Measurements from ENCODE around the gene EFCAB12. TPM values are rescaled to one million over a fixed set of nuclear protein-coding genes. Genes with fewer than 3 reads are reported as not detected.
"Not testable (repeated sequence)": the region's sequence is repeated elsewhere in the genome, so short reads cannot be mapped to it uniquely, and the experiment has no call there.

EFCAB12 gene
- total RNA-seq, 2 experiments from 2014 or later = 0.67 to 0.71 TPM

DNA sequence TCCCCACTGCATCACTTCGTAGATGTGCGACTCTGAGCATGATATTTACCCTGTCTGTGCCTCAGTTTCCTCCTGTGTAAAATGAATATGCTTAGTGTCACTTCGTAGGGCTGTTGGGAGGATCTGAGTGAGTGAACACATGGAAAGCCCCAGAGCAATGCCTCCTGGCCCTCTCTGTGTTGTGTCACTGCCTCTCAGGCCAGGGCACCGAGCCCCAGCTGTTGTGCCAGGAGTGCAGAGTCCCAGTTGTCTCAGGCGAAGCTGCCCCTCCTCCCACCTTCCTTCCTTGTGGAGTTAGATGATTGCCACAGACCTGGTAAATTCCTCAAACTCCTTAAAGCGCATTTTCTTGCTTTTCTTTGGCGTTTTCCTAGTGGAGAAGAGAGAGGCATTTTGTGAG lies 26.2 kb downstream of the EFCAB12 start:
- POLR2A ChIA-PET = no interaction called here
- CTCF ChIA-PET = no interaction called here

DNA sequence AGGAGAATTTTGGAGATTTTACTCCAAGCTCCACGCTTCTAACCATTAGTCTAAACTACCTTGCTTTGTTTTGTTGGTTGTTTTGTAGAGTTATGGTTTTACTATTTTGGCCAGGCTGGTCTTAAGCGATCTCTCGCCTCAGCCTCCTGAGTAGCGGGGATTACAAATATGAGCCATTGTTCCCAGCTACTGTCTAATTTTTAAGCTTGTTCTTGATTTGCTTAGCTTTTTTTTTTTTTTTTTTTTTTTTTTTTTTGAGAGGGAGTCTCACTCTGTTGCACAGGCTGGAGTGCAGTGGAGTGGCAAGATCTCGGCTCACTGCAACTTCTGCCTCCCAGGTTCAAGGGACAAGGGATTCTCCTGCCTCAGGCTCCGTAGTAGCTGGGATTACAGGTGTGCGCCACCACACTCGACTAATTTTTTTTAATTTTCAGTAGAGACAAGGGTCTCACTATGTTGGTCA lies 28.5 kb downstream of the EFCAB12 start:
- ChIA-PET POLR2A (interaction anchor here (0.6 to 1.0 kb wide), 3 partner anchors 41 to 1175 kb away, joined by 3 to 8 read pairs (median 3); partner anchors contain the start of gene IFT122), CTCF (interaction anchor here (0.6 to 1.1 kb wide), 4 partner anchors 15 to 255 kb away, joined by 3 to 4 read pairs (median 4); partner anchors contain the start of genes IFT122 and MBD4)

DNA sequence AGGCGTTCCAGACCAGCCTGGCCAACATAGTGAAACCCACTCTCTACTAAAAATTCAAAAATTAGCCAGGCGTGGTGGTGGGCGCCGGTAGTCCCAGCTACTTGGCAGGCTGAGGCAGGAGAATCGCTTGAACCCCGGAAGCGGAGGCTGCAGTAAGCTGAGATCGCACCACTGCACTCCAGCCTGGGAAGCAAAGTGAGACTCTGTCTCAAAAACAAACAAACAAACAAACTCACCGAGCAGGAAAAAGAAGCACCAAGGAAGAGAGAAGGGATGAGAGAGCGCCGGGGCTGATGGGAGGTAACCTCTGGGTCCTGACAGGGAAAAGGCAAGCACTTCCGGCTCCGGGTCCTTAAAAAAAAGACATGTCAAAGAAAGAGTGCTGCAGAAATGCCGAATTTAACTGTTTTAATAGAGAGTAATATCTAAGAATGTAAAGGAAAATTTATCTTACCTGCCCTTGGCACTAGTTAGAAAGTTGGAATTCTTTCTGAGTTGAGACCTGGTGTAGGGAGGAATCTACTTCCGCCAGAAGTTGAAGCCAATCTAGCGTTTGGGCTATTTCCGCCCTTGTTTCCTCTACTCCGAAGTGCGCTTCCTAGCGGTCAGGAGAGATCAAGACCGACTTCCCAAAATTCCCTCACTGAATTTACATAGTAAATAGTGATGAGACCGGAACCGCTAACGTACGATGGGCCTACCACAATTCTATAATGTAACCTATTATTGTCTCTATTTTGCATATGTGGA lies 29.1 kb downstream of the EFCAB12 start:
- ChIA-PET CTCF (interaction anchor here (0.6 to 1.1 kb wide), 3 partner anchors 15 to 254 kb away, joined by 3 to 4 read pairs (median 4); no protein-coding TSS in a partner anchor), POLR2A (interaction anchor here (0.6 to 1.0 kb wide), 3 partner anchors 41 to 1174 kb away, joined by 3 to 8 read pairs (median 3); partner anchors contain the start of gene IFT122)

DNA sequence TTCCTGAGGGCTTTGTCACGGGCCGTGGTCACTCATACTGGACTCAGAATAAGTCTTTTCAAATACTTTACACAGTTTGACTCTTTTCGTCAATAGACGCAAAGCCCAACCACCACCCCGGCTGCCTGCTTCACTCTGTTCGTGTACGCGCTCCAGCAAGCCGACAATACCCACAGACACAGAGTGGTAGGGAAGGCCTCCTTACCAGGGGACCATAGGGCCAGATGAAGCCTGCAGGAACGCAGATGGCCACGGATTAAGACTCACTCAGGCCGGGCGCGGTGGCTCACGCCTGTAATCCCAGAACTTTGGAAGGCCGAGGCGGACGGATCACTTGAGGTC lies 29.7 kb downstream of the EFCAB12 start:
- ChIA-PET POLR2A (no interaction called here), CTCF (no interaction called here)

DNA sequence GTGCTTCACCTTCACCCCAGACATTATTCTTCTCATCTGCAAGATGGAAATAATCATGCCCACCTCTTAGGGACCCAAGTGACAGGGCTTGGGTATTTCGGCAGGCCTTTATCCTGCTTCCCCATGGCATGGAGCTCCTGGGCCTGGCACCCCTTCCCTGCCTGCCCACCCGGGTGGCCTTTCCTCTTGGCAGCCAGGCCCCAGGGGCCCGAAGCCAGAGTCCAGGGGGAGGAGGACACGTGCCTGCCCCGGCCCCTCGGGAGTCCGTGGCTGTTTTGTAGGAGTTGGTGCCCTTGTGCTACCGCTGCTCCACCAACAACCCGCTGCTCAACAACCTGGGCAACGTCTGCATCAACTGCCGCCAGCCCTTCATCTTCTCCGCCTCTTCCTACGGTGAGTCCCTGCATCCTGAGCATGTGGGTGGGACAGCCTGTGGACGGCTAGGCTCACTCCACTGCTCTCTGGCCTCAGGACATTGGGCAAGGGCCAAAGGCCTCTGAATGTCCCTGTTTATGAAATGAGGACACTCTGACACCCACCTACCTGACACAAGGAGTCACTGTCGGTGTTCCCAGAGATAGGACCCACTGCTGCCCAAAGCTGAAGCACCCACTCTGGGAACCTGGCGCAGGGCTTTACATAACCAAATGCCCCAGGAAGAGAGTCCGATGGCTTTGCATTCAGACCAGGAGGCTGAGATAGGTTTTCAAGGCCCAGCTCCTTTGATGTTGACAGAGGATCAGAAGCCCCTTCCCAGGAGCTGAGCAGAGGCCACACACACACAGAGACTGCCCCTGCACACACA lies 34.5 kb downstream of the EFCAB12 start:
- CTCF ChIA-PET, POLR2A ChIA-PET: not testable (repeated sequence)

DNA sequence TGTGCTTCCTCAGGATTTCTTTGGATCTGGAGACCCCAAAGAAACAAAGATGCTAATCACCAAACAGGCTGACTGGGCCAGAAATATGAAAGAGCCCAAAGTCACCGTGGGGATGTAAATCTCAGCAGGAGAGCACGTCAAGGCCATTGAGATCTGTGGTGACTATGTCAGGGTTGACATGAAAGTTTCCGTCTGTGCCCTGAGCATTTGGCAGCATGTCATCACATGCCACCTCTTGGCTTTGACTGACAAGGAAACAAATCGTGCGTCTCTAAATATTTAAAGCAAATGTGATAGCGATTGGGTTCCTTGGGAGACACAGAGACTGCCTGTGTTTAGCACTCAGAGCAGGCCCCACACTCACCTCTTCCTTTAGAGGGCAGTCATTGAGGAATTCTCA lies 35.2 kb downstream of the EFCAB12 start:
- CTCF ChIA-PET = no interaction called here
- POLR2A ChIA-PET = no interaction called here

DNA sequence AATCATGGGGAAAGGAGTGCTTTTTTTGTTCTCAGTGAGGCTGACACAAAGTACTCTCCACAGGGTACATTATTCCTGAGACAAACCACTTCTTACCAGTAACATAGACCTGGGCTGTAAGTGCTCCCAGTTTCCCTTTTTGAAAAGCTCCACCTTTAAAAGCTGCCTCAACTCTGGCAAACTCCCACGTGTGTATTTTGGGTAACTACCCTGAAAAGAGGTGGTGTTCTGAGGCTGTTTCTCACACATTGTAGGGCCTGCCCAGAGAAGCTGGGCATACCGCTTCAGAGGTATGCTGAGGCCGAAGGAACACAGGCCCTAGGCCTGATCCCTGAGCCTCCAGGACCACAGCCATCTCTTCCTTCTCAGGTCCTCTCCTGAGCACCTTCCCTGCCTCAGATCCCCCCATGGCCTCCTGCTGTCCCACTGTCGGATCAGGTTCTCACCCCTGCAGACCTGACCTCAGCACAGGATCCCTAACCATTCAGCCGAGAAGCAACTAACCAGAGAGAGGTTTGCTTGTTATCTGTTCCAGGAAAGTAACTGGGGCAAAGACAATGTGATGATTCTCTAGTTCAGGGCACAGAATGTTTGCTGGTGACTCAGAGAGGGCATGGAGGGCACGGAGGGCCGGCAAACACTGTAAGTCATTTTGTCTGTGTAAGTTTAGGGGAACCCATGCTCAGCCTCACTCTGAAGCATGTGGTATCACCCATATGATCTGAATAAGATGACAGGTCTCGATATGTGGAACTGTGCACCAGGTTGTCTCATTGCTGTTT lies 36.1 kb downstream of the EFCAB12 start:
- POLR2A ChIA-PET, CTCF ChIA-PET: not testable (repeated sequence)

DNA sequence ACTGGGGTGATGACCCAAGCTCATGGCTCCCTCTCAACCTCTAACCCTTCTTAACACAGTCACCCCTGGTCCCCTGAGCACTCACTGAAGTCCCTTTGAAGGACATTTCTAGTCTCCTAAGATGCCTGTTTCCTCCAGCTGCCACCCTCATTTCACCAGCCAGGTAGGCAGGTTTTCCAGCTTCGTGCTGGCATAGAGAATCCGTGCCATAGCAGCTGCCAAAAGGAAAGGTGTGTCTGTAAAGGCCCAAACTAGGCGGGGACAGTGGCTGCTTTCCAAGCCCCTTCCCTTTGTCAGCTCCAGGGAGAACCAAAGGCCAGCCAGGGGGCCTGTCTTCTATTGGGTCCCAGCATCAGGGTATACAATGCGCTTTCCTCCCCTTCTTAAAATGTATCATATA lies 36.9 kb downstream of the EFCAB12 start:
- POLR2A ChIA-PET, CTCF ChIA-PET: not testable (repeated sequence)

DNA sequence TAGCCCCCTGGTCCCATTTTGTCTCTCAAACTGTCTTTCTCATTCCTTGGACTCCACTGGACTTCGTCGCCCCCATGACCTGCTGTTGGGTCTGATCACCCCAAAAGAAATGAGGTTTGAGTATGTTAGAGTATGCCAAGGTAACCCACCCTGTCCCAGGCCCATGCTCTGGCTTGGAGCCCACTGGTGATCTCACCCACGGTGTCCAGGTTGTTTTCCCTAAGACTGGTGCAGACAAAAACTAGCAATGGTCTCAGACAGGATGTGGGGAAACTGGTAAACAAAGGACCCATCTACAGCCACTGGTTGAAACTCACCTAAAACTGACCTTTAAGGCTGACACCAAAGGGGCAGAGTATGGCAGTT lies 38.9 kb downstream of the EFCAB12 start:
- ChIA-PET POLR2A (no interaction called here), CTCF (no interaction called here)

DNA sequence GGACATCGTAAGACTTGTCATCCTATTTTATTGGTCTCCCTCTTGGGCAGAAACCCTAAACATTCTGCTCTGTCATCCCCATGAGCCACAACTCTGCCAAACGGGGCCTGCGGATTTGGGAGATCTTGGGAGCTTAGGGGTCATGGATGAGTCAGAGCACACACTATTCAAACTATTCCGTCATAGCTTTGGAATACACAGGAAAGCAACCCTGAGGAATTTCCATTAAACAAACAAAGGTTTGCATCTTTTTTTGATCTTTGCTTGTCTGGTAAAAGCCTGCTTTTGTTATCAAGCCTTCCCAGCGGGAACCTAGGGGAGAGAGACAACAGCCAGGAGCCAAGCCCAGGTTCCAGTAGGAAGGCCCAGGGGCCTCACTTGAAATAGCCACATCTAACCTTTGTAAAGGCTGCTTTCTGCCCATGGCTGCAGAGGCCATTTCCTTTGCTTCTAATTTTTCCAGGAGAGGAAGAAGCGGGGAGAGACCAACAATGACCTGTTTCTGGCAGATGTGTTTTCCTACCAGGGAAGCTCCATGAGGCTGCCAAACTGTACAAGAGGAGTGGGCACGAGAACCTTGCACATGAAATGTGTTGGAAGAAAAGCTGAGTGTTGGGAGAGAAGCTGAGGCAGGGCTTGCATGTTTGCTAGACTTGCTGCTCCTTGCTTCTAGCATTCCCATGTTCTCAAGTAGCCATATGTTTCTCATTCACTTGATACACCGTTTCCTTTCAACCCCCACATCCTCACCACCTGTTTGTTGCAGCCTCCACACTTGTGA lies 39.5 kb downstream of the EFCAB12 start:
- POLR2A ChIA-PET, CTCF ChIA-PET: not testable (repeated sequence)

DNA sequence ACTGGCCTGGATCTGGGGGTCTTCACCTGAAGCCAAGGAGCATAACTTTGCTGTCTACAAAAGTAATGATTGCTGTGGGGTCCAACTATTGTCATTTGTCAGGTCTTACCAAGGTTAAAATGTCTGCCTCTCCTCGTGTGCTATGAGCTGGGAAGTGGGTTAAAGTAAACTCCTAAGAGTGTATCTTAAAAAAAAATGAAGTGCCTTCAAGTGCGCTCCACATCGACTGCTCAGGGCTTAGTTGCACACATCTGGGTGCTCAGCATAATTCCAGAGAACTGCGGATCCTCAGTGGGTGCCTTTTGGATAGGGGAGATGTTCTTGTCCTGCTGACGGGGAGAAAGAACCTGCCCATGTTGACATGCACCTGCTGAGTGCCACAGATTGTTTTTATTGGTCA lies 40.9 kb downstream of the EFCAB12 start:
- CTCF ChIA-PET = interaction anchor here (1.1 kb wide), 1 partner anchor 257 kb away, joined by 4 read pairs; no protein-coding TSS in a partner anchor
- POLR2A ChIA-PET = no interaction called here

DNA sequence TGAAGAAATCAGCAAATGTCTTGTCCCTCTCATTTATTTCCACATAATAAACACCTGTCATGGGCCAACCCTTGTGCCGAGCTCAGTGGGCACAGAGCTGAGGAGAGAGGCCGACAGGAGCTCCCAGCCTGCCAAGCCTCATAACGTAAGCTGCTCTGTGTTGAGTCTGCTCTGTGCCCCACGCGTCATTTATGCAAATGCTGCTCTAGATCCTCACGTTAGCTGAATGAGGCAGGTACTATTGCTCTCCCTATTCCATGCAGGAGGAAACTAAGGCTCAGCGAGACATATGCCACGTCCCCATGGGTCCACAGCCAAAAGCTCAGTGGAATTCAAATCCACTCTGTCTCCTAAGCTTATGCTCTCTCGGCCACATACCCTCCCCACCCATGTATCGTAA lies 41.5 kb downstream of the EFCAB12 start:
- CTCF ChIA-PET = interaction anchor here (1.1 kb wide), 1 partner anchor 257 kb away, joined by 4 read pairs; no protein-coding TSS in a partner anchor
- POLR2A ChIA-PET = no interaction called here

DNA sequence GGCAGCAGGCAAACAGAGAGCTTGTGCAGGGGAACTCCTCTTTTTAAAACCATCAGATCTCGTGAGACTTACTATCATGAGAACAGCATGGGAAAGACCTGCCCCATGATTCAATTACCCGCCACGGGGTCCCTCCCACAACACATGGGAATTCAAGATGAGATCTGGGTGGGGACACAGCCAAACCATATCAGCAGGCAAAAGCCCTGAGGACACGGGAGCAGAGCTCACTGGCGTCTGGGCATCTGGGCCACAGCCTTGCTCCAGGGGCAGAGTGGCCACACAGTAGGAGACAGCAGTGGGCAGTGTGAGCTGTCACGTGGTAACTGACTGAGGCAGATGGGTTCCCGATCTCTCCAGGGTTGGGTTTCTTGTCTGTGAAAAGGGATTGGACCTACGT lies 42.9 kb downstream of the EFCAB12 start:
- POLR2A ChIA-PET = not testable (repeated sequence)
- CTCF ChIA-PET = interaction anchor here (1.6 kb wide), 1 partner anchor 14 kb away, joined by 4 read pairs; no protein-coding TSS in a partner anchor

DNA sequence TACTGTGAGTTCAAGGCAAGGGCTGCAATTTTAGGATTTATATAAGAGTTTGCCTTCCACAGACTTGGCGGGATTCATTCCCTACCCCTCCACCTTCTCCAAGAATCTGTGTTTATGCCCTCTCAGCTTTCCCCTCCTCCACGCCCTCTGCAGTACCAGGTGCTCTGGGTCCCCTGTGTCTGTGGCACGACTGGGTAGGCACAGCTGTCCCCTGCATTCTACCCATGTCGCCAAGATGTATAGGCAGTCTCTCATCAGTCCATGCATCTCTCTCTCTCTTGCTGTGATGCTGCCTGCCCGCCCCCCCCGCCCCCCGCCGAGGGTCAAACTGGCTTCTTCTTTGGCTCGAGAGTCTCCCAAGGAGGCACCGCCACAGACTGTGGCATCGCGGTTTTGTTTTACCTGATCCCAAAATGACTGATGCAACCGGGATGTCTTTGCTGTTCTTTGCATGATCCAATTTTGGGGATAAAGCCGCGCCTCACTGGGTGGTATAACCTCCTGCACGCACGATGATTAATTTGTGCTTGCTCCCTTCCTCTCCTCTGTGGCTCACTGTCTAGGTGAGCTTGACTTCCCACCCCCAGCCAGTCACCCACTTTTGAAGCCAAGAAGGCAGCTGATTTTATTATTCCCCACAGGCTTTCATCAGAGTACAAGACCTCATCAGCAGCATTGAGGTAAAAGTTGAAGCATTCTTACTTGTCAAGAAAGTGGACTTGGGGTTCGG lies 43.7 kb downstream of the EFCAB12 start:
- CTCF ChIA-PET = interaction anchor here (1.6 kb wide), 1 partner anchor 15 kb away, joined by 4 read pairs; no protein-coding TSS in a partner anchor

DNA sequence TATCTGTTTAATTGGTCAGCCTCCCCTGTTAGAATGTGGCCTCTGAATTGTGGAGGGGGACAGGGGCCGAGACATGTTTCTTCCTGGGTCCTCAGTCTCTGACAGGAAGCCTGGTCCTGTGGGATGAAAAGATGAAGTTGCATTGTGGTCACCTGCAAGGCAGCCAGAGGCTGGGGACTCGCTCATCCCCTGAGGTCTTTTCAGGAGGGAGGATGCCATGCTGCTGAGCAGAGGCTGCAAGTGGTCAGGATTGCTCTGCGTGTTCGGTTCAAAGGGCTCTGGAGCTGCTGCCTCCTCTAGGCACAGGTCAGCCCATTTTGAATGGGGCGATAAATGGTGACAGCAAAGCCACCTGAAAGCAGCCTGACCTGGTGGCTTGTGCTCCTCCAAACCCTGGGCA lies 44.3 kb downstream of the EFCAB12 start:
- POLR2A ChIA-PET = not testable (repeated sequence)
- CTCF ChIA-PET = interaction anchor here (1.1 to 1.6 kb wide), 3 partner anchors 16 to 446 kb away, joined by 3 to 4 read pairs (median 4); no protein-coding TSS in a partner anchor

More for the DNA sequence above, 43.7 kb downstream of the EFCAB12 start:
- POLR2A ChIA-PET = no interaction called here

DNA sequence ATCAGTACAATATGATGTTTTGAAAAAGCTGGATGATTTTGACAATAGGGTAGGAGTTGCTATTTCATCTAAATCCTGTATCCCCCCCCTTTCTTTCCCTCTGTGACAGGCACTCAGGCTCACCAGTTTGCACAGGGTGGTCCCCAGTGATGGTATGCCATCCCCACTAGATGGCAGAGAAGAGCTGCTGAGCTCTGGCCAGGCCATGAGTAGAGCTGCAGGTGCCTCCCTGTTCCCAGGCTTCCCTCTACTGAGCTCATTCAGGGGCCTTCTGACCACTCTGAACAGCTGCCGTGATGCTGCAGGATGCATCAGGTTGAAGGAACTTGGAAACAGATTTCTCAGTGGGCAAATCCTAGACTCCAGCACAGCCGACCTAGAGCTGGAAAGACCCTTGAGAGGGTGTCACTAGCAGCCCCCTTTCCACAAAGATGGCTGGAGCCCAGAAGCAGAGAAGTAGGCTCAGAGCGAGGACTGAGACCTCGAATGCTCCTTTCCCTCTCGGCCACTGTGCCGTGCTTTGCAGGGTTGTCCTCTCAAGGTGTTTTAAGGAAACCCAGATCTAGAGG lies 45.1 kb downstream of the EFCAB12 start:
- ChIA-PET POLR2A (no interaction called here), CTCF (interaction anchor here (0.6 to 1.4 kb wide), 9 partner anchors 12 to 550 kb away, joined by 3 to 6 read pairs (median 4); no protein-coding TSS in a partner anchor)

DNA sequence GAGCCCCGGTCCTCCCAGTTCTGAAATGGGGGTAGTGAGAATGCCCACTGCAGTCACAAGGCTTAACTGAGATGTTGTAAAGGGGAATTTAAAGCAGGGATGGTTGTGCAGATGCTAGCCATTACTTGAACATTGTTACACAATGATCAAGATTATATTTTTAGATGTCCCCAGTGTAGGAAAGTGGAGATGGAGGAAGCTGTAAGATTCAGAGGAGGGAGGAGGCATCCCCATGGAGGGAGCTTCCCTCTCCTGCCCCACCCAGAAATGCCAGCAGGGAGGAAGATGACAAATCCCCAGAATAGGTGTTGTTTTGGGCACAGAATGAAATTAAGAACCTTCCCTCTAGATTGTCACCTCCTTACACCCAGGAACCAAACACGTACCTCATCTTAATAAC lies 46.1 kb downstream of the EFCAB12 start:
- ChIA-PET POLR2A (no interaction called here), CTCF (interaction anchor here (1.3 kb wide), 1 partner anchor 412 kb away, joined by 4 read pairs; no protein-coding TSS in a partner anchor)

Data from activated CD8-positive, alpha-beta memory T cell treated with anti-CD3 and anti-CD28 coated beads for 36 hours (primary cell).